ENCODE results near the gene TFB1M.
"Not testable (repeated sequence)": the region's sequence is repeated elsewhere in the genome, so short reads cannot be mapped to it uniquely, and the experiment has no call there.

Gene TFB1M

DNA sequence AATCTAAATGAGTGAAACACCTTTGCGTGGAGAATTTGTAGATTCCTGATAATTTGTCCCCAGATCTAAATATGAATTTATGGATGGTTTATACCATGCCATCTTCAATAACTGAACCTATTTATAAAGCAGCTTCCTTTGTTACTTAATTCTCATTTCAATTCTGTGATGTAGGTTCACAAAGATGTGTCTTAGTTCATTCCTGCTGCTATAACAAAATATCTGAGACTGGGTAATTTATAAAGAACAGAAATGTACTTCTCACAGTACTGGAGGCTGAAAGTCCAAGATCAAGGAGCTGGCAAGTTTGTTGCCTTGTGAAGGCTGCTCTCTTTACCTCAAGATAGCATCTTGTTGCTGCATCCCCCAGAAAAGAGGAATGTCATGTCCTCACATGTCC lies 2.1 kb upstream of the TFB1M start:
- no peak for DNase-seq (ENCODE audit: low spot score)
- no peak for TF ChIP-seq CTCF (IDR thresholded peaks at IDR 0.05; ENCODE audit: extremely low read depth, missing control alignments)

- DNase-seq (ENCODE audit: low spot score), result no peak
Measured at GRCh38 chr6:155315516-155315871, 1.2 kb upstream of the TFB1M start.

GRCh38 chr6:155314773-155315515 lies 660 bp upstream of the TFB1M start:
- DNase-seq (ENCODE audit: low spot score), result peak; percentile 37
- TF ChIP-seq CTCF (IDR thresholded peaks at IDR 0.05; ENCODE audit: extremely low read depth, missing control alignments), result no peak

More at GRCh38 chr6:155315516-155315871, 1.2 kb upstream of the TFB1M start:
- TF ChIP-seq CTCF (IDR thresholded peaks at IDR 0.05; ENCODE audit: extremely low read depth, missing control alignments), result no peak

DNA sequence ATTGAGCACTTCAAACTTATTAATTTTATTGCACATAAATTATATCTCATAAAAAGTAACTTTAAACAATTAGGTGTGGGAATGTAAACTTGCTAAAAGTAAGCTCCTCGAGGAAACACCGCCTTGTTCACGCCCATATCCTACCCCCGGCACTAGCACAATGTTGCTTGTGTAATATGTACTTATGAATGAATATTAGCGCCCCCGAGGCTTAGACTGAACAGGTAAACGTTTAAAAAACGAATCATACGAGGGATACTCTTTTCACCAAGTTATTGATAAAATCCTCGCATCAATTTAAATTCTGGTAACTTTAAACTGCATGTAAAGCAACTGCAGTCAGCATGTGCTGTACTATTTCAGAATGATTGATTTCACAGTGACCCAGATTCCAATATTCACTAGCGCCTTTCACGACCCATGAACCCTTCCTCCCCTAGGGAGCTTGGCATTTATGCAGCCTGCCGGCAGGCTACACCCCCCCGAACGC lies 637 bp downstream of the TFB1M start:
- TF ChIP-seq CTCF (IDR thresholded peaks at IDR 0.05; ENCODE audit: extremely low read depth, missing control alignments), result no peak
- DNase-seq (ENCODE audit: low spot score), result no peak

DNA sequence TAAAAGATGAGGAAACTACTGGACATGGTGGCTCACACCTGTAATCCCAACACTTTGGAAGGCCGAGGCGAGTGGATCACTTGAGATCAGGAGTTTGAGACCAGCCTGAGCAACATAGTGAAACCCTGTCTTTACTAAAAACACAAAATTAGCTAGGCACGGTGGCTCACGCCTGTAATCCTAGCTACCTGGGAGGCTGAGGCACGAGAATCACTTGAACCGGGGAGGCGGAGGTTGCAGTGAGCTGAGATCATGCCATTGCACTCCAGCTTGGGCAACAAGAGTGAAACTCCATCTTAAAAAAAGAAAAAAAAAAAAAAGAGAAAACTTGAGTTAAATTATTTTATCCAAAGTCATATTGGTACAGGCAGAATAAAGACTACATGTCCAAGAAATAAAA lies 1.3 kb downstream of the TFB1M start:
- not testable (repeated sequence) for DNase-seq (ENCODE audit: low spot score)

DNA sequence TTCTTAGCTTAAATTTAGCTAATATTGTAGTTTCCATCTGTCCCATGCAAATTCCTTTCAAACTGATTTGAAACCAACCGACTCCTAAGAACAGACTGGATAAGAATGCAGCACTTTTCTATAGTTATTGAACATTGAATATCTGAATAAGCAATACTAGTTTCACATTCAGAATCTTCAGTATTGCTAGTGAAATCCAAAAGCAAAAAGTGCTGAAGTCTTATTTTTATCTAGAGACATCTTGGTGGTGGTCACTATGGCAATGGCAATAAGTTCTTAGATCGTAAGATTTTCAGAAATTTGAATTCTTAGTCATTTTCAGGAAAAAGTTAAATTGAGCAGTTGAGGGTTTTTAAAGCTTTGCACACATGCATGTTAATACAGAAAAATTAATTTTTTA lies 2.7 kb downstream of the TFB1M start:
- no peak for TF ChIP-seq CTCF (IDR thresholded peaks at IDR 0.05; ENCODE audit: extremely low read depth, missing control alignments)
- DNase-seq (ENCODE audit: low spot score), result no peak

DNA sequence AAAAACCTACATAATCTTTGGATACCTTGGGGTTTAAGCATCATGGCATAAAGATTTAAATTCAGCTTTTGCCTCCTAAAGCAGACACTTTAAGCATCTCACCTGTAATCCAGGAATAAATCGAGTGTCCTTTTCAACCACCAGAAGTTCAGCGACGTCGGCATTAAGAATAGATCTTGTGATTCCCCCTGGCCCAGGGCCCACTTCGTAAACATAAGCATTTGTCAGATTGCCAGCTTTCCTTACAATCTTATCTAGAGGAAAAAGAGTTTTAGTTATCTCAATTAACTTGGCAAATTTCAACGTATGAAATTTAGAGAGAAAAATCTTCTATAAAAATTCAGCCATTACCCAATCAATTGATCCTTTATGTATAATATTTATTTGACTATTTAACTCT lies 3.2 kb downstream of the TFB1M start:
- DNase-seq (ENCODE audit: low spot score), result no peak
- no peak for TF ChIP-seq CTCF (IDR thresholded peaks at IDR 0.05; ENCODE audit: extremely low read depth, missing control alignments)

DNA sequence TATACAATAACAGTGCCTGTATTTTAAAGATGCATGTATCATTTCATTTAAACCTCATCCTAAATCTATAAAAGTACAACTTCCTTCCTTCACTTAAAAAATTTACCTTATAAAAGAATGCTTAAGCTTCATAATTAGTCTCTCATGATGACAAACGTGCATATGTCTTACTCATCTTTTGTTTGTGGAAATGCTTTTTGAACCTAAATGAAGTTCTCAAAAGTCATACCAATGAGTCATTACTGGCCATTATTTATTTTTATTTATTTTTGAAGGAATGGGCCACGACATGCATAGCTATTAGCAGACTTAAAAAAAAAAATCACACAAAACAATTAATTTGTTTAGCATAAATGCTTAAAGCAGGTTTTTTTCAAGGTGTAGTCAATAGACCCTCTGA lies 3.7 kb downstream of the TFB1M start:
- no peak for TF ChIP-seq CTCF (IDR thresholded peaks at IDR 0.05; ENCODE audit: extremely low read depth, missing control alignments)
- no peak for DNase-seq (ENCODE audit: low spot score)

All from GM20000 (cell line).